Adrenal gland (tissue), 12 donors: ENCODE results near the gene HIPK2. TPM values are rescaled to one million over a fixed set of nuclear protein-coding genes. Genes with fewer than 3 reads are reported as not detected.

Experiments
- DNase-seq, 7 donors: peaks; one replicate each; pipeline ENCODE4 v3.0.0-alpha.2; 2019 to 2020
- H3K27ac ChIP-seq, 5 donors: fragments of 200-600 bp; sonication (generic) in 4 of 5; 1 replicate in 3 of 5; 2 replicates in 2 of 5; pipeline versions ENCODE4 v1.5.1 to v1.8.0; 2016 to 2020; ENCODE audit warnings: mild to moderate bottlenecking in 1 of 5
- H3K27me3 ChIP-seq: fragments of 200-600 bp; 2 replicates; pipeline ENCODE4 v1.8.0; 2021
- H3K36me3 ChIP-seq, 2 donors: fragments of 200-600 bp; replicated peaks in 1 of 2; 1 replicate in 1 of 2; 2 replicates in 1 of 2; pipeline versions ENCODE4 v1.5.1 to v1.8.0; 2018 to 2022
- H3K4me1 ChIP-seq, 2 donors: fragments of 200-600 bp; replicated peaks in 1 of 2; 1 replicate in 1 of 2; 2 replicates in 1 of 2; pipeline versions ENCODE4 v1.5.1 to v1.8.0; 2018 to 2021
- H3K4me3 ChIP-seq, 4 donors: fragments of 200-600 bp; sonication (generic) in 3 of 4; one replicate each; pipeline ENCODE4 v1.5.1; 2016 to 2018
- H3K9me3 ChIP-seq, 3 donors: fragments of 200-600 bp; sonication (generic) in 1 of 3; replicated peaks in 1 of 3; 1 replicate in 2 of 3; 2 replicates in 1 of 3; pipeline versions ENCODE4 v1.5.1 to v1.8.0; 2016 to 2021
- CTCF ChIP-seq, 6 experiments: fragments of 450-650 bp in 4 of 6; fragments of 200-600 bp in 2 of 6; sonication (generic) in 1 of 6; IDR thresholded peaks; 1 replicate in 5 of 6; 2 replicates in 1 of 6; pipeline versions ENCODE4 v1.5.1 to v1.8.0; 2016 to 2021; ENCODE audit warnings: antibody characterized with exemption in 6 of 6, mild to moderate bottlenecking in 2 of 6, moderate library complexity in 1 of 6
- POLR2A ChIP-seq, 2 donors: fragments of 450-650 bp; IDR thresholded peaks; one replicate each; pipeline ENCODE4 v1.6.1; 2017; ENCODE audit warnings: antibody characterized with exemption in 2 of 2, mild to moderate bottlenecking in 2 of 2, moderate library complexity in 1 of 2
- WGBS, 4 donors: extraction: QIAGEN DNeasy Blood & Tissue Kit in 2 of 4; methylation state at CpG; one replicate each; pipeline versions ENCODE4 v1.1.5 to v1.1.7; 2013 to 2017; 5-methylcytosine and 5-hydroxymethylcytosine counted together
- intact Hi-C, 2 donors: fragments of 100-400 bp; cut with DNase I; formaldehyde crosslinking; loops; one replicate each; pipeline versions ENCODE4 v1.14.1 to v1.15.0; 2022 to 2023
- polyA plus RNA-seq, 3 donors: library from polyadenylated mRNA; stranded (reverse); fragments of 200-250 nt in 2 of 3; fragments of 350-450 nt in 1 of 3; fragmentation: Illumina TruSeq in 1 of 3; extraction: RNeasy Lipid Tissue Mini Kit (QIAGEN cat#74804) in 1 of 3; gene quantifications; one replicate each; pipeline ENCODE4 v1.2.3, GENCODE V29; 2013 to 2014
- total RNA-seq, 9 donors: library from RNA; depleted of rRNA in 4 of 9; stranded (reverse); fragments of >200 nt in 4 of 9; fragments of 120-200 nt in 1 of 9; fragmentation: NEBNext Ultra II Directional in 1 of 9; extraction: Animal tissue kit (Norgen Biotek cat#: 25700) in 1 of 9; gene quantifications; one replicate each; pipeline versions ENCODE4 v1.1.0 to v1.2.4, GENCODE V29; 2013 to 2023
- donor health status: healthy with polysubstance abuse.
- donor health status: Bipolar disorder and iron deficiency.
- donor health status: DM: yes; HTN: yes; CAD: no.
- donor health status: DM: no; HTN: no; CAD: no.
- donor health status: DM: no; HTN: no; CAD: no.
- donor health status: DM: yes; HTN: yes; CAD: no.

The HIPK2 gene
- total and polyA plus RNA-seq, 12 donors, result 4.7 to 82.4 (median 49.8) TPM

GRCh38 chr7:139799586-139799985 is 21.8 kb upstream of the HIPK2 start:
- Histone ChIP-seq H3K27me3 (no peaks in the 10 kb centered on the region), H3K9me3 (no peaks in the 10 kb centered on the region), H3K4me1 (peaks cover 4 to 17% of the 10 kb centered on the region in 2 donors), H3K27ac (no peak overlapping the region), H3K4me3 (no peak overlapping the region), H3K36me3 (no peaks in the 10 kb centered on the region)
- intact Hi-C loops, result no loop called here
- WGBS, 4 donors, result 57 to 70% (median 64%) methylated on average over 2 of the region's 2 CpGs
- TF ChIP-seq POLR2A (IDR thresholded peaks at IDR 0.05), result no peak
- no peak for TF ChIP-seq CTCF (IDR thresholded peaks at IDR 0.05)
- DNase-seq, result no peak

- peak in 3 of 6 experiments; percentile 11 to 36 (median 30) for TF ChIP-seq CTCF (IDR thresholded peaks at IDR 0.05)
- TF ChIP-seq POLR2A (IDR thresholded peaks at IDR 0.05), result no peak
- 68 to 91% (median 80%) methylated on average over 4 of the region's 4 CpGs for WGBS, 4 donors
- H3K4me3 ChIP-seq, result peak overlapping the region in 1 of 4 donors; percentile 17
- H3K27me3 ChIP-seq, result no peaks in the 10 kb centered on the region
- H3K36me3 ChIP-seq, result no peaks in the 10 kb centered on the region
- DNase-seq, result peak in 1 of 7 donors; percentile 29
- intact Hi-C loops, result no loop called here
- no peak overlapping the region for H3K27ac ChIP-seq
- no peaks in the 10 kb centered on the region for H3K9me3 ChIP-seq
- H3K4me1 ChIP-seq, result peaks cover 4 to 17% of the 10 kb centered on the region in 2 donors
Measured at GRCh38 chr7:139798892-139799291, 21.1 kb upstream of the HIPK2 start.

- DNase-seq, result no peak
- H3K27me3 ChIP-seq, result no peaks in the 10 kb centered on the region
- intact Hi-C loops, result no loop called here
- peak overlapping the region in 1 of 4 donors; percentile 17 for H3K4me3 ChIP-seq
- H3K36me3 ChIP-seq, result no peaks in the 10 kb centered on the region
- H3K4me1 ChIP-seq, result peaks cover 4 to 17% of the 10 kb centered on the region in 2 donors
- H3K9me3 ChIP-seq, result no peaks in the 10 kb centered on the region
- 27 to 36% (median 30%) methylated on average over 10 of the region's 10 CpGs for WGBS, 4 donors
- TF ChIP-seq POLR2A (IDR thresholded peaks at IDR 0.05), result no peak
- TF ChIP-seq CTCF (IDR thresholded peaks at IDR 0.05), result no peak
- H3K27ac ChIP-seq, result no peak overlapping the region
Measured at GRCh38 chr7:139798221-139798620, 20.4 kb upstream of the HIPK2 start.

GRCh38 chr7:139797607-139798006 is 19.8 kb upstream of the HIPK2 start:
- H3K4me3 ChIP-seq, result no peak overlapping the region
- no peaks in the 10 kb centered on the region for H3K27me3 ChIP-seq
- H3K9me3 ChIP-seq, result no peaks in the 10 kb centered on the region
- peaks cover 4 to 17% of the 10 kb centered on the region in 2 donors for H3K4me1 ChIP-seq
- no peak overlapping the region for H3K27ac ChIP-seq
- 72 to 75% (median 73%) methylated on average over 2 of the region's 2 CpGs for WGBS, 4 donors
- no peak for DNase-seq
- no peak for TF ChIP-seq POLR2A (IDR thresholded peaks at IDR 0.05)
- no peak for TF ChIP-seq CTCF (IDR thresholded peaks at IDR 0.05)
- H3K36me3 ChIP-seq, result no peaks in the 10 kb centered on the region
- intact Hi-C loops, result no loop called here
